ENCODE results near the gene ACSS2.

The ACSS2 gene

DNA sequence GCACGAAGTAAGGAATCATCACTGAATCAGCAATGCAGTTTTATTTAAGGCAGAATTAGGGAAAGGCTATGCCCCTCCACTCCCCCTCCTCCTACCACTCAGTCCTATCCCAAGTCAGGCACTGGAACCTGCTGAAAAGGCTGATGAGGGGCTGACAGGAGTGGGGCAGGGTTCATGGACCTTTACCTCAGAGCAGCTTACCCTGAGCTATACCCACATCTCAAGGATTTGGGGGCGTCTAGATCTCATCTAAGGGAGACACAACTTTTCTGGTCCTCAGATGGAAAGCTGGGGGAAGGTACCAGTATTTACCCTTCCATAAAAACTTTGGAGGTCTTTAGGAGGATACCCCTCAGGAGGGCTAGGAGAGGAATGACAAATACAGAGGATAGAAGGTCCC is 52.0 kb downstream of the ACSS2 start:
- Histone ChIP-seq H3K9me3 (ENCODE audit: insufficient read depth, low read length, severe bottlenecking) (no peaks in the 10 kb centered on the region), H3K4me2 (ENCODE audit: insufficient read depth, low read length) (no peak overlapping the region)
- TF ChIP-seq, protein P1, sequence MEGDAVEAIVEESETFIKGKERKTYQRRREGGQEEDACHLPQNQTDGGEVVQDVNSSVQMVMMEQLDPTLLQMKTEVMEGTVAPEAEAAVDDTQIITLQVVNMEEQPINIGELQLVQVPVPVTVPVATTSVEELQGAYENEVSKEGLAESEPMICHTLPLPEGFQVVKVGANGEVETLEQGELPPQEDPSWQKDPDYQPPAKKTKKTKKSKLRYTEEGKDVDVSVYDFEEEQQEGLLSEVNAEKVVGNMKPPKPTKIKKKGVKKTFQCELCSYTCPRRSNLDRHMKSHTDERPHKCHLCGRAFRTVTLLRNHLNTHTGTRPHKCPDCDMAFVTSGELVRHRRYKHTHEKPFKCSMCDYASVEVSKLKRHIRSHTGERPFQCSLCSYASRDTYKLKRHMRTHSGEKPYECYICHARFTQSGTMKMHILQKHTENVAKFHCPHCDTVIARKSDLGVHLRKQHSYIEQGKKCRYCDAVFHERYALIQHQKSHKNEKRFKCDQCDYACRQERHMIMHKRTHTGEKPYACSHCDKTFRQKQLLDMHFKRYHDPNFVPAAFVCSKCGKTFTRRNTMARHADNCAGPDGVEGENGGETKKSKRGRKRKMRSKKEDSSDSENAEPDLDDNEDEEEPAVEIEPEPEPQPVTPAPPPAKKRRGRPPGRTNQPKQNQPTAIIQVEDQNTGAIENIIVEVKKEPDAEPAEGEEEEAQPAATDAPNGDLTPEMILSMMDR (IDR thresholded peaks at IDR 0.05; ENCODE audit: borderline replicate concordance, extremely low read depth, low read length, poor library complexity, severe bottlenecking): no peak
- TF ChIP-seq EZH2 (IDR thresholded peaks at IDR 0.05; ENCODE audit: borderline replicate concordance, low read depth, low read length, severe bottlenecking): no peak

DNA sequence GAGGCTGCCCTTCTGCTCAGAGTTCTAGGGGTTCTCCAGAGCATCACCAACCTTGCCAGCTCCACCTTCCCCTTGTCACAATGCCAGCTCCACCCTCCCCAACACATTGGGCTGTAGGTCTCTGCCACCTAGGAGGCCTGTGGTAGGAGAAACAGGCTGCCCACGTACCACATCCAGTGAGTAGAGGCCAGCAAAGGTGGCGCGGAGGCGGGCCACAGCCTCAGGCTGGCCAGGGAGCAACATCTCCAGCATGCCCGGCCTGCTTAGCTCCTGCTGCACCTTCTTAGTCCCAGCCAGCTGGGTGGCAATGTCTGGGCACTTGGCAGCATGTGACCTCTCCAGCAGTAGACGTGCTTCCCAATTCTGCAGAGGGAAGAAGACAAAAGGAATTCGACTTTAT is 55.4 kb downstream of the ACSS2 start:
- ATAC-seq (ENCODE audit: insufficient read depth, low read depth) (no peak), DNase-seq (no peak)
- Histone ChIP-seq H3K4me2 (ENCODE audit: insufficient read depth, low read length) (no peak overlapping the region), H3K79me2 (ENCODE audit: insufficient read depth, low read length) (no peaks in the 10 kb centered on the region), H3K9ac (ENCODE audit: low read depth, low read length) (no peak overlapping the region), H4K20me1 (ENCODE audit: insufficient read depth, low read length) (no peaks in the 10 kb centered on the region), H3K4me3 (ENCODE audit: low read depth in 1 of 2, low read length in 2 of 2) (no peak overlapping the region), H3K4me1 (ENCODE audit: insufficient read depth, low read length) (no peaks in the 10 kb centered on the region), H3K36me3 (ENCODE audit: insufficient read depth, low read length) (peaks cover 58% of the 10 kb centered on the region), H3K27ac (ENCODE audit: low read length) (no peak overlapping the region), H3K27me3 (ENCODE audit: insufficient read depth, low read length, poor library complexity) (no peaks in the 10 kb centered on the region), H3K9me3 (ENCODE audit: insufficient read depth, low read length, severe bottlenecking) (no peaks in the 10 kb centered on the region), H2AFZ (ENCODE audit: low read depth, low read length) (no peak overlapping the region)
- TF ChIP-seq EZH2 (IDR thresholded peaks at IDR 0.05; ENCODE audit: borderline replicate concordance, low read depth, low read length, severe bottlenecking): no peak

More for the DNA sequence above, 52.0 kb downstream of the ACSS2 start:
- Histone ChIP-seq H4K20me1 (ENCODE audit: insufficient read depth, low read length) (no peaks in the 10 kb centered on the region), H3K27me3 (ENCODE audit: insufficient read depth, low read length, poor library complexity) (no peaks in the 10 kb centered on the region), H3K9ac (ENCODE audit: low read depth, low read length) (no peak overlapping the region), H3K79me2 (ENCODE audit: insufficient read depth, low read length) (no peaks in the 10 kb centered on the region), H2AFZ (ENCODE audit: low read depth, low read length) (no peak overlapping the region), H3K36me3 (ENCODE audit: insufficient read depth, low read length) (peaks cover 45% of the 10 kb centered on the region), H3K4me3 (ENCODE audit: low read depth in 1 of 2, low read length in 2 of 2) (no peak overlapping the region), H3K4me1 (ENCODE audit: insufficient read depth, low read length) (no peaks in the 10 kb centered on the region), H3K27ac (ENCODE audit: low read length) (no peak overlapping the region)
- DNase-seq (no peak), ATAC-seq (ENCODE audit: insufficient read depth, low read depth) (no peak)

DNA sequence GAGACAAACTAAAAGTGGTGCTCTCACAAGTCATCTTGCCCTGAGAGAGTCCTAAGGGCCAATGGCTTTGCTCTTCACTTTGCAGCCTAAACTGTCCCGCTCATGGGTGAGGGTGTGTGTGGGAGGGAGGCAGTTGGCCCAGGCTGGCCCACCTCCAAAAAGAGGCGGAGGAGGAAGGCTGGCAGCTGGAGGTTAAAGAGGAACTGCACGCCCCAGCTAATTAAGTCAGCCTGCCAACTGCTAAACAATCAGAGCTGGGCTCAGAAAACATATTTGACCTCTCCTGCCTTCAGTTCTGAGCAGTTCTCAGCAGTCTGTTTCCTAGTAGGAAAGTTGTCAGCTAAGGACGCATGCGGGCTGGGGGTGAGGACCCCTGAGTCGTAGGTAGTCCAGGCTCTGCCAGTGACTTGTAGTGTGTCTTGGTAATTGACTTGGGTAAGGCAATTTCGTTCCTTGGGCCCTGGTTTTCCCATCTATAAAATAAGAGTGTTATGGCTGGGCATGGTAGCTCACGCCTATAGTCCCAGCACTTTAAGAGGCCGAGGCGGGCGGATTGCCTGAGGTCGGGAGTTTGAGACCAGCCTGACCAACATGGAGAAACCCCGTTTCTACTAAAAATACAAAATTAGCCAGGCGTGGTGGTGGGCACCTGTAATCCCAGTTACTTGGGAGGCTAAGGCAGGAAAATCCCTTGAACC is 62.2 kb downstream of the ACSS2 start:
- Histone ChIP-seq H3K79me2 (ENCODE audit: insufficient read depth, low read length) (no peaks in the 10 kb centered on the region), H3K4me1 (ENCODE audit: insufficient read depth, low read length) (no peaks in the 10 kb centered on the region), H3K36me3 (ENCODE audit: insufficient read depth, low read length) (peaks cover 62% of the 10 kb centered on the region), H3K4me2 (ENCODE audit: insufficient read depth, low read length) (no peak overlapping the region), H3K9ac (ENCODE audit: low read depth, low read length) (no peak overlapping the region), H2AFZ (ENCODE audit: low read depth, low read length) (no peak overlapping the region), H4K20me1 (ENCODE audit: insufficient read depth, low read length) (no peaks in the 10 kb centered on the region), H3K4me3 (ENCODE audit: low read depth in 1 of 2, low read length in 2 of 2) (no peak overlapping the region), H3K9me3 (ENCODE audit: insufficient read depth, low read length, severe bottlenecking) (no peaks in the 10 kb centered on the region), H3K27ac (ENCODE audit: low read length) (no peak overlapping the region), H3K27me3 (ENCODE audit: insufficient read depth, low read length, poor library complexity) (no peaks in the 10 kb centered on the region)
- ATAC-seq (ENCODE audit: insufficient read depth, low read depth) (no peak), DNase-seq (no peak)
- TF ChIP-seq, protein P1 (IDR thresholded peaks at IDR 0.05; ENCODE audit: borderline replicate concordance, extremely low read depth, low read length, poor library complexity, severe bottlenecking): no peak
- TF ChIP-seq EZH2 (IDR thresholded peaks at IDR 0.05; ENCODE audit: borderline replicate concordance, low read depth, low read length, severe bottlenecking): no peak

DNA sequence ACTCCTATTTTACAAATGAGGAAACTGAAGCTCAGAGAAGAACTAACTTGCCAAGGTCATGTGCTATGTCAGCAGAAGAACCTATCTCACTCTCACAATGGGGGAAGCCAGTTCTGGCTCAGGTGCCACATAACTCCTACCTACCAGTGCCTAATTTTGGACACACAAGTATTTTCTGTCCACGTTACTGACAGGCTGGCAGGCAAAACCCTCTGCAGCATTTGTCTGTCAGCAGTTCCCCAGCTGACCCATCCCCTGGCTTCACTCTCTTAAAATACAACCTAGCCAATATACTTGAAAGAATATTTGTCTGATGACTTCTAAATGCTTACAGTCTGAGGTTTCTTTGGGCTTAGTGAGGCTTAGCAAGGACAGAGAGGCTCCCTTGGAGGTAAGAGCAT is 63.7 kb downstream of the ACSS2 start:
- H3K27me3 ChIP-seq (ENCODE audit: insufficient read depth, low read length, poor library complexity): no peaks in the 10 kb centered on the region
- no peaks in the 10 kb centered on the region for H3K4me1 ChIP-seq (ENCODE audit: insufficient read depth, low read length)
- H3K4me3 ChIP-seq (ENCODE audit: low read depth in 1 of 2, low read length in 2 of 2): no peak overlapping the region
- DNase-seq: no peak
- no peaks in the 10 kb centered on the region for H3K79me2 ChIP-seq (ENCODE audit: insufficient read depth, low read length)
- H2AFZ ChIP-seq (ENCODE audit: low read depth, low read length): no peak overlapping the region
- H3K9me3 ChIP-seq (ENCODE audit: insufficient read depth, low read length, severe bottlenecking): no peaks in the 10 kb centered on the region
- no peak overlapping the region for H3K9ac ChIP-seq (ENCODE audit: low read depth, low read length)
- peaks cover 65% of the 10 kb centered on the region for H3K36me3 ChIP-seq (ENCODE audit: insufficient read depth, low read length)
- no peaks in the 10 kb centered on the region for H4K20me1 ChIP-seq (ENCODE audit: insufficient read depth, low read length)
- no peak overlapping the region for H3K4me2 ChIP-seq (ENCODE audit: insufficient read depth, low read length)
- TF ChIP-seq, protein P1 (IDR thresholded peaks at IDR 0.05; ENCODE audit: borderline replicate concordance, extremely low read depth, low read length, poor library complexity, severe bottlenecking): no peak
- no peak for TF ChIP-seq EZH2 (IDR thresholded peaks at IDR 0.05; ENCODE audit: borderline replicate concordance, low read depth, low read length, severe bottlenecking)
- no peak for ATAC-seq (ENCODE audit: insufficient read depth, low read depth)
- no peak overlapping the region for H3K27ac ChIP-seq (ENCODE audit: low read length)

Data from DND-41 (cell line).